Fibroblast of peridontal ligament (primary cell): ENCODE data around the gene GNB3.
"Not testable (repeated sequence)": the region's sequence is repeated elsewhere in the genome, so short reads cannot be mapped to it uniquely, and the experiment has no call there.

Source experiments
- DNase-seq: peaks from one replicate; pipeline ENCODE4 v3.0.0-alpha.2; 2010; ENCODE audit errors: extremely low read depth

GNB3 gene

GRCh38 chr12:6860116-6860515 is 19.4 kb downstream of the GNB3 start:
- no peak for DNase-seq

- no peak for DNase-seq
Observed at GRCh38 chr12:6860942-6861341, 20.2 kb downstream of the GNB3 start.

GRCh38 chr12:6861391-6861790 is 20.7 kb downstream of the GNB3 start:
- DNase-seq, result no peak

- no peak for DNase-seq
Observed at GRCh38 chr12:6863033-6863432, 22.3 kb downstream of the GNB3 start.

GRCh38 chr12:6863586-6864321 is 23.0 kb downstream of the GNB3 start:
- peak; percentile 21 for DNase-seq

- DNase-seq, result not testable (repeated sequence)
Observed at GRCh38 chr12:6865307-6865706, 24.6 kb downstream of the GNB3 start.

- no peak for DNase-seq
Observed at GRCh38 chr12:6866163-6866919, 25.6 kb downstream of the GNB3 start.

- DNase-seq, result peak; percentile 5
Observed at GRCh38 chr12:6866920-6867412, 26.2 kb downstream of the GNB3 start.

GRCh38 chr12:6867413-6868210 is 26.9 kb downstream of the GNB3 start, which contains the start of gene TPI1:
Gene TPI1, plus strand, starts transcription at chr12:6867531. Its CDS starts 36 bp downstream, at chr12:6867567.
- peak; percentile 74 for DNase-seq

- DNase-seq, result peak; percentile 25
Observed at GRCh38 chr12:6868211-6869048, 27.7 kb downstream of the GNB3 start.

- DNase-seq, result peak; percentile 76
Observed at GRCh38 chr12:6869049-6870021, 28.6 kb downstream of the GNB3 start.

GRCh38 chr12:6870304-6870703 is 29.6 kb downstream of the GNB3 start:
- not testable (repeated sequence) for DNase-seq

GRCh38 chr12:6871052-6871957 is 30.6 kb downstream of the GNB3 start:
- no peak for DNase-seq

- peak; percentile 50 for DNase-seq
Observed at GRCh38 chr12:6872073-6873048, 31.6 kb downstream of the GNB3 start.

GRCh38 chr12:6873094-6874014 is 32.6 kb downstream of the GNB3 start, which contains the start of gene SPSB2:
Gene SPSB2, minus strand, starts transcription at chr12:6873303. Its CDS starts 402 bp downstream, at chr12:6872901.
- DNase-seq, result peak; percentile 90

- DNase-seq, result not testable (repeated sequence)
Observed at GRCh38 chr12:6874015-6874368, 33.3 kb downstream of the GNB3 start.
